GM12878 (cell line): ENCODE results near the gene FBF1. TPM values are rescaled to one million over a fixed set of nuclear protein-coding genes. Genes with fewer than 3 reads are reported as not detected.

ENCODE experiments used
- ATAC-seq: fragments of 200-7000 bp; cut with Tn5 transposase; 3 replicates; pipeline ENCODE4 v1.9.1; 2020; ENCODE audit warnings: mild to moderate bottlenecking, moderate library complexity
- BruUV-seq: library from RNA; stranded (reverse); fragments of 400-500 nt; replicated peaks from 2 replicates; lab custom pipeline; 2021; lab: Mats Ljungman, UMichigan
- CTCF ChIA-PET: fragments of 300-600 bp; sonication (Branson Sonifier 250); formaldehyde crosslinking; extraction: SDS; loops from one replicate; lab custom pipeline; 2021; ENCODE audit warnings: inconsistent platforms; lab: Yijun Ruan, JAX
- POLR2A ChIA-PET: fragments of 350-600 bp; formaldehyde crosslinking; extraction: SDS; loops from one replicate; lab custom pipeline; 2021; ENCODE audit warnings: inconsistent platforms; lab: Charles Lee
- RAD21 ChIA-PET: fragments of 300-600 bp; sonication (Branson Sonifier 250); formaldehyde crosslinking; loops from one replicate; lab custom pipeline; 2023; ENCODE audit warnings: antibody characterized with exemption; ENCODE audit not compliant: unreplicated experiment; lab: Charles Lee
- SMC1A ChIA-PET: fragments of 300-600 bp; sonication (Branson Sonifier 250); formaldehyde crosslinking; loops from one replicate; lab custom pipeline; 2023; ENCODE audit not compliant: unreplicated experiment, uncharacterized antibody; lab: Charles Lee
- DNase-seq: peaks from one replicate; pipeline ENCODE4 v3.0.0-alpha.2; 2011; ENCODE audit warnings: low read depth, low spot score
- FAIRE-seq: peaks from 3 replicates; lab custom pipeline; 2011; peaks lifted over from hg19 to GRCh38; lab: Jason Lieb, UNC
- H2AFZ ChIP-seq: 2 replicates; pipeline ENCODE4 v1.6.0; 2011; ENCODE audit warnings: low read depth, low read length, control low read depth; ENCODE audit not compliant: control insufficient read depth
- H3K27ac ChIP-seq: 2 replicates; pipeline ENCODE4 v1.5.1; 2011; ENCODE audit warnings: control low read depth; ENCODE audit not compliant: control insufficient read depth, insufficient read depth
- H3K27me3 ChIP-seq, 2 experiments: replicated peaks in 1 of 2; 2 replicates each; pipeline versions ENCODE4 v1.6.0 to v1.6.1; 2011; ENCODE audit warnings: low read length in 1 of 2; ENCODE audit not compliant: control insufficient read depth in 2 of 2, insufficient read depth in 2 of 2
- H3K36me3 ChIP-seq, 2 experiments: 2 replicates each; pipeline ENCODE4 v1.5.1; 2011; ENCODE audit warnings: low read length in 1 of 2; ENCODE audit not compliant: control insufficient read depth in 2 of 2, insufficient read depth in 2 of 2
- H3K4me1 ChIP-seq: 2 replicates; pipeline ENCODE4 v1.6.1; 2011; ENCODE audit warnings: mild to moderate bottlenecking, low read length, moderate library complexity, mixed read lengths; ENCODE audit not compliant: control insufficient read depth, insufficient read depth
- H3K4me2 ChIP-seq: 2 replicates; pipeline ENCODE4 v1.6.0; 2011; ENCODE audit warnings: control low read depth; ENCODE audit not compliant: control insufficient read depth, insufficient read depth
- H3K4me3 ChIP-seq: fragments of 200-600 bp; sonication (generic); 2 replicates; pipeline ENCODE4 v1.5.1; 2016
- H3K79me2 ChIP-seq: 2 replicates; pipeline ENCODE4 v1.6.0; 2011; ENCODE audit warnings: low read length; ENCODE audit not compliant: control insufficient read depth, insufficient read depth
- H3K9ac ChIP-seq: 2 replicates; pipeline ENCODE4 v1.8.0; 2011; ENCODE audit warnings: low read length, control low read depth, mixed read lengths; ENCODE audit not compliant: control insufficient read depth, insufficient read depth
- H3K9me3 ChIP-seq: replicated peaks from 3 replicates; pipeline ENCODE4 v1.5.1; 2011; ENCODE audit warnings: mild to moderate bottlenecking, low read length; ENCODE audit not compliant: control insufficient read depth, insufficient read depth
- H4K20me1 ChIP-seq: 2 replicates; pipeline ENCODE4 v1.6.0; 2011; ENCODE audit not compliant: control insufficient read depth, insufficient read depth
- BCL11A ChIP-seq: IDR thresholded peaks from 2 replicates; pipeline ENCODE4 v1.6.1; 2011; ENCODE audit warnings: low read depth, low read length
- CEBPB ChIP-seq, 2 experiments: fragments of 150-350 bp in 1 of 2; IDR thresholded peaks; 2 replicates each; pipeline ENCODE4 v1.6.1; 2012 to 2014; ENCODE audit warnings: low read depth in 2 of 2, low read length in 2 of 2, borderline replicate concordance in 1 of 2, inconsistent platforms in 1 of 2
- CREM ChIP-seq: IDR thresholded peaks from 2 replicates; pipeline ENCODE4 v1.6.1; 2014; ENCODE audit warnings: antibody characterized with exemption, low read depth
- EZH2 ChIP-seq: IDR thresholded peaks from 2 replicates; pipeline ENCODE4 v1.6.1; 2012; ENCODE audit warnings: low read depth, mild to moderate bottlenecking, control low read depth, inconsistent platforms, low read length, borderline replicate concordance; ENCODE audit not compliant: control insufficient read depth
- HSF1 ChIP-seq: fragments of 150-350 bp; IDR thresholded peaks from 2 replicates; pipeline ENCODE4 v1.6.1; 2014; ENCODE audit warnings: mild to moderate bottlenecking, low read depth, low read length
- IRF4 ChIP-seq: IDR thresholded peaks from 2 replicates; pipeline ENCODE4 v1.6.1; 2011; ENCODE audit warnings: low read depth, low read length
- MEF2B ChIP-seq: fragments of 450-650 bp; IDR thresholded peaks from 2 replicates; pipeline ENCODE4 v1.6.1; 2018; ENCODE audit warnings: mild to moderate bottlenecking, moderate library complexity; ENCODE audit not compliant: partially characterized antibody, poor library complexity, severe bottlenecking
- NFIC ChIP-seq: IDR thresholded peaks from 2 replicates; pipeline ENCODE4 v1.6.1; 2012; ENCODE audit warnings: low read depth, mild to moderate bottlenecking, inconsistent platforms, low read length, moderate library complexity
- PRDM15 ChIP-seq: fragments of 450-650 bp; formaldehyde crosslinking; IDR thresholded peaks from 2 replicates; pipeline ENCODE4 v1.4.0; 2020; ENCODE audit warnings: mild to moderate bottlenecking, moderate library complexity
- SIN3A ChIP-seq: IDR thresholded peaks from 2 replicates; pipeline ENCODE4 v1.6.1; 2012; ENCODE audit warnings: low read depth, low read length, improper control_type of control experiment
- SREBF2 ChIP-seq: IDR thresholded peaks from 2 replicates; pipeline ENCODE4 v1.6.1; 2012; ENCODE audit warnings: mild to moderate bottlenecking, low read length
- TCF3 ChIP-seq: IDR thresholded peaks from 2 replicates; pipeline ENCODE4 v1.6.1; 2012; ENCODE audit warnings: low read depth, mild to moderate bottlenecking, low read length, borderline replicate concordance; ENCODE audit not compliant: insufficient read depth
- ZZZ3 ChIP-seq: IDR thresholded peaks from 2 replicates; pipeline ENCODE4 v1.6.1; 2011; ENCODE audit warnings: low read depth; ENCODE audit not compliant: control insufficient read depth, insufficient read length
- WGBS: methylation state at CpG from one replicate; pipeline ENCODE4 v1.1.6; 2016; ENCODE audit warnings: low lambda C conversion rate; ENCODE audit not compliant: insufficient replicate concordance, insufficient coverage; ENCODE audit errors: missing lambda C conversion rate; 5-methylcytosine and 5-hydroxymethylcytosine counted together
- in situ Hi-C: fragments of 300-500 bp; cut with MboI; formaldehyde crosslinking; loops from 9 replicates; pipeline ENCODE4 v1.14.3; 2018; ENCODE audit warnings: mixed read lengths
- intact Hi-C: fragments of 100-400 bp; cut with micrococcal nuclease; formaldehyde crosslinking; loops from one replicate; pipeline ENCODE4 v1.14.2; 2022; ENCODE audit not compliant: unreplicated experiment
- polyA plus RNA-seq, 11 experiments: library from polyadenylated mRNA; depleted of rRNA in 4 of 11; unstranded in 6 of 11; stranded (reverse) in 5 of 11; fragments of >200 nt; fragmentation: Nextera tagmentation in 4 of 11; fragmentation: Illumina TruSeq in 1 of 11; extraction: Ambion mirVana in 4 of 11; extraction: Trizol in 1 of 11; gene quantifications; 1 replicate in 1 of 11; 2 replicates in 10 of 11; pipeline versions ENCODE4 v1.2.1 to v1.2.3, GENCODE V29; 2011 to 2016; ENCODE audit warnings: inconsistent platforms in 2 of 11, missing spikeins in 2 of 11, low read depth in 1 of 11
- total RNA-seq, 4 experiments: library from RNA; depleted of rRNA in 3 of 4; stranded (reverse); fragments of >200 nt in 3 of 4; fragmentation: Illumina TruSeq in 1 of 4; extraction: Trizol in 1 of 4; gene quantifications; 2 replicates each; pipeline versions ENCODE4 v1.2.1 to v1.2.3, GENCODE V29; 2013 to 2021

Gene FBF1
- total and polyA plus RNA-seq, 10 of the 15 experiments (the other 5 are each of a cell fraction or from before 2014, with no cell fraction given) = 0.29 to 15.0 (median 7.0) TPM

- TF ChIP-seq CREM = no peak
- TF ChIP-seq ZZZ3 = no peak
- no peak for TF ChIP-seq TCF3
- no peak for TF ChIP-seq IRF4
- no peak for TF ChIP-seq CEBPB (IDR thresholded peaks at IDR 0.05; ENCODE audit: borderline replicate concordance in 1 of 2, low read depth in 2 of 2, low read length in 2 of 2)
- no peak for TF ChIP-seq BCL11A
- no peak for TF ChIP-seq NFIC
- TF ChIP-seq SIN3A = no peak
These were observed 18.4 kb upstream of the FBF1 start (continued) for GRCh38 chr17:75959051-75959838.

DNA sequence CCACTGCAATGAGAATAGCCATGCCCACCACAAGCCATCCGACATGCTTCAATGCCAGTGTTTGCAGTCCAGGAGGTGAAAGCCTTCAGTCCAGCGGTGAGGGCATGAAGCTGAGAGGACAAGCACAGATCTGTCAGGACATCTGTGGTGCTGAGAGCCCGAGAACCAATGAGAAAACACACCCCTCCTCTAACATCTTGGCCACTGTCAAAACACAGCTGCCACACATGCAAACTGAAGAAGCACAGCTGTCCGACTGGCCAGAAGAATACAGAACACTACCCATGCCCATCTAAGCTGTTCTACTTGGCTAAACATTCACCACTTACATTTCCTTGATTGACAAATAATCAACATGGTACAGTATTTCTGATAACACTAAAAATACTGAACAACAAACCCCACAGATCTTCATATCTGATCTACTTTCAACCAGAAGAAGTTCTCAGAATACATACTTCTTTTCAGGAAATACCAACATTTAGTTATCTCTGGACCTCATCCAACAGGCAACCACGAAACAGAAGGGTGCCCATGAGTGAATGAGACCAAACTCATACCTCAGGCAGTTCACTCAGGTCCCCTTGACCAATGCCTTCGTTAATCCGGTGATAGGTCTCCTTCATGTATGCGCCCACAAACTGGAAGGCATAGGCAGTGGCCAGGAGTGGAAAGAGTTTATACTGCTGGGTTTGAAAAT lies 10.2 kb upstream of the FBF1 start:
- in situ Hi-C loops (no loop called here), intact Hi-C loops (no loop called here)
- 83% methylated on average over 8 of the region's 8 CpGs for WGBS
- no peak overlapping the region for H3K4me2 ChIP-seq
- H2AFZ ChIP-seq = no peak overlapping the region
- no peaks in the 10 kb centered on the region for H3K4me1 ChIP-seq
- ATAC-seq = no peak
- no peaks in the 10 kb centered on the region for H4K20me1 ChIP-seq
- H3K4me3 ChIP-seq = no peak overlapping the region
- peaks cover 1 to 28% of the 10 kb centered on the region in 2 experiments for H3K36me3 ChIP-seq
- no peaks in the 10 kb centered on the region for H3K27me3 ChIP-seq
- RAD21 ChIA-PET = interaction anchor here (0.6 kb wide), 1 partner anchor 12 kb away, joined by 3 read pairs; no protein-coding TSS in a partner anchor
- SMC1A ChIA-PET = interaction anchor here (0.6 kb wide), 1 partner anchor 203 kb away, joined by 3 read pairs; no protein-coding TSS in a partner anchor
- no peak for DNase-seq
- H3K79me2 ChIP-seq = no peaks in the 10 kb centered on the region
- H3K9ac ChIP-seq = no peak overlapping the region
- TF ChIP-seq SREBF2 (no peak), HSF1 (no peak), PRDM15 (no peak), EZH2 (no peak), MEF2B (no peak)
- FAIRE-seq = no peak
- no TSS peak for BruUV-seq
- POLR2A ChIA-PET = interaction anchor here (0.6 kb wide), 1 partner anchor 18 kb away, joined by 10 read pairs; no protein-coding TSS in a partner anchor
- H3K9me3 ChIP-seq = no peaks in the 10 kb centered on the region
- H3K27ac ChIP-seq = no peak overlapping the region
- CTCF ChIA-PET = interaction anchor here (1.1 kb wide), 1 partner anchor 52 kb away, joined by 3 read pairs; no protein-coding TSS in a partner anchor
